ENCODE measurements around the gene MISP3. TPM values are rescaled to one million over a fixed set of nuclear protein-coding genes. Genes with fewer than 3 reads are reported as not detected.
A peak's percentile ranks its signal among the peaks of the same experiment; 100 is the strongest.

The MISP3 gene
- total RNA-seq, 1 donor from 2014 or later, result 3.5 TPM

GRCh38 chr19:14054721-14055120, 17.9 kb upstream of the MISP3 start:
- Mint-ChIP-seq H3K9me3 (ENCODE audit: low read depth) (no peaks in the 10 kb centered on the region), H3K27me3 (peaks cover 55% of the 10 kb centered on the region), H3K36me3 (ENCODE audit: insufficient read depth) (peaks cover 3% of the 10 kb centered on the region), H3K27ac (no peak overlapping the region), H3K4me3 (ENCODE audit: low read depth) (no peak overlapping the region), H3K4me1 (ENCODE audit: low read depth) (no peaks in the 10 kb centered on the region)
- TF ChIP-seq CTCF (IDR thresholded peaks at IDR 0.05; ENCODE audit: unreplicated experiment), result no peak
- no peak for DNase-seq (ENCODE audit: low spot score, unreplicated experiment)

- Mint-ChIP-seq H3K9me3 (ENCODE audit: low read depth) (no peaks in the 10 kb centered on the region), H3K27ac (no peak overlapping the region), H3K4me3 (ENCODE audit: low read depth) (no peak overlapping the region), H3K36me3 (ENCODE audit: insufficient read depth) (peaks cover 2% of the 10 kb centered on the region), H3K27me3 (peaks cover 62% of the 10 kb centered on the region), H3K4me1 (ENCODE audit: low read depth) (no peaks in the 10 kb centered on the region)
- DNase-seq (ENCODE audit: low spot score, unreplicated experiment), result no peak
- TF ChIP-seq CTCF (IDR thresholded peaks at IDR 0.05; ENCODE audit: unreplicated experiment), result no peak
These were observed 17.2 kb upstream of the MISP3 start for GRCh38 chr19:14055396-14055795.

DNA sequence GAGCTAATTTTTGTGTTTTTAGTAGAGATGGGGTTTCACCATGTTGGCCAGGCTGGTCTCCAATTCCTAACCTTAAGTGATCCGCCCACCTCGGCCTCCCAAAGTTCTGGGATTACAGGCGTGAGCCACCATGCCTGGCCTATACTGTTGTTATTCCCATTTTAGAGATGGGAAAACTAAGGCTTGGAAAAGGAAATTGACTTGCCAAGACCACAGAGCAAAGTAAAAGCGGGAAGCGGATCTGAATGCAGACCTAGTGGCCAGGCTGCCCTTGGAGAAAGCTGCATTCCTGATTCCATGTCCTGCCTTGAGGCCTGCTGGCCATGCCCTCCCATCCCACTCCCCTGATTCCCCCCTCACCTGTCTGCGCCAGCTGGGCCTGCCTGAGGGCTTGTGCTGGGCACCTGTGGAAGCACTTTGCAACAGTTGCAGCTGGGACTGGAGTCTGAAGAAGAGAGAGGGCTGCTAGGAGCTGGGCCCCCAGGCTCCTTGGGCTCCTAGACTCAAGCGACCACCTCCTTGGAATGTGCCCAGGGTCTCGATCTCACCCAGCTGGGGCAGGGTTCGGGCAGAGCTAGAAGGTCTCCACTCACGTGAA, 16.4 kb upstream of the MISP3 start:
- no peak for DNase-seq (ENCODE audit: low spot score, unreplicated experiment)
- H3K36me3 Mint-ChIP-seq (ENCODE audit: insufficient read depth), result peaks cover 1% of the 10 kb centered on the region
- peaks cover under 1% of the 10 kb centered on the region for H3K4me1 Mint-ChIP-seq (ENCODE audit: low read depth)
- TF ChIP-seq CTCF (IDR thresholded peaks at IDR 0.05; ENCODE audit: unreplicated experiment), result no peak
- H3K27ac Mint-ChIP-seq, result no peak overlapping the region
- H3K4me3 Mint-ChIP-seq (ENCODE audit: low read depth), result no peak overlapping the region
- peaks cover 62% of the 10 kb centered on the region for H3K27me3 Mint-ChIP-seq
- H3K9me3 Mint-ChIP-seq (ENCODE audit: low read depth), result no peaks in the 10 kb centered on the region

DNA sequence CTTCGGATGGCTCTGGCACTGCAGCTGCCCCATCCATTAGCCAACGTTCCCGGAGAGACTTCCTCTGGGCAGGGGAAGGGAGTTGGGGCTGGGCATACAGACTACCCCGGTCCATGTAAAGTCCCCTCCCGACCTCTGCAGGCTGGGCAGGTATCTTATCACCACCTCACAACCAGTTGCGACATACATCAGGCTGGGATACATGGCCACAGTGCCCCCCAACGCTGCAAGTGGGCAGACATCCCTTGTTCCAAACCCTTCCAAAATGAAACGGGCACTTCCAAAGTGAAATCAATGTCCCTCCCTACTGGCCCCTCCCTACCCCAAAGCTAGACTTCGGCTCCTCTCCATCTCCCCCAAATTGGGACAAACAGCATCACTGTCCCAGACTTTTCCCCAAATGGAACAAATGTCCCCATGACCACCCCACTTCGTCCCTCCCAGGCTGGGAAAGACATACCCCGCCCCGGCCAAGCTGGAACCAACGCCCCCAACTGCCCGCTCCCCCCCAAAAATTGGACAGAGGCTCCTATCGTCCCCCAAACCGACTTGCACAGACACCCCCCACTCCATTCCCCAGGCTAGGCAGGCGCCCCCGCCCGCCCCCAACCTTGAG, 15.7 kb upstream of the MISP3 start:
- peak overlapping the region; percentile 11 for H3K4me3 Mint-ChIP-seq (ENCODE audit: low read depth)
- H3K36me3 Mint-ChIP-seq (ENCODE audit: insufficient read depth), result peaks cover 1% of the 10 kb centered on the region
- no peaks in the 10 kb centered on the region for H3K9me3 Mint-ChIP-seq (ENCODE audit: low read depth)
- peaks cover 62% of the 10 kb centered on the region for H3K27me3 Mint-ChIP-seq
- no peak overlapping the region for H3K27ac Mint-ChIP-seq
- H3K4me1 Mint-ChIP-seq (ENCODE audit: low read depth), result peaks cover 4% of the 10 kb centered on the region
- no peak for DNase-seq (ENCODE audit: low spot score, unreplicated experiment)
- no peak for TF ChIP-seq CTCF (IDR thresholded peaks at IDR 0.05; ENCODE audit: unreplicated experiment)

- Mint-ChIP-seq H3K27ac (no peak overlapping the region), H3K9me3 (ENCODE audit: low read depth) (no peaks in the 10 kb centered on the region), H3K36me3 (ENCODE audit: insufficient read depth) (peaks cover 1% of the 10 kb centered on the region), H3K4me1 (ENCODE audit: low read depth) (peaks cover 6% of the 10 kb centered on the region), H3K27me3 (peaks cover 62% of the 10 kb centered on the region), H3K4me3 (ENCODE audit: low read depth) (no peak overlapping the region)
- no peak for DNase-seq (ENCODE audit: low spot score, unreplicated experiment)
- TF ChIP-seq CTCF (IDR thresholded peaks at IDR 0.05; ENCODE audit: unreplicated experiment), result no peak
These were observed 14.1 kb upstream of the MISP3 start for GRCh38 chr19:14058182-14059092.

All from progenitor cell of endocrine pancreas (in vitro differentiated cells).